Endometrial microvascular endothelial cells (primary cell): ENCODE results near the gene TRANK1. TPM values are rescaled to one million over a fixed set of nuclear protein-coding genes. Genes with fewer than 3 reads are reported as not detected.

Experiments used
- in situ Hi-C: cut with HindIII; loops from 2 replicates; pipeline ENCODE4 v1.10.0; 2017; ENCODE audit warnings: low sequenced_read_pairs, low pct_unique_long_range_greater_than_20kb; ENCODE audit errors: inconsistent ontology term
- total RNA-seq: library from RNA; depleted of rRNA; stranded (reverse); fragments of >200 nt; gene quantifications from one replicate; pipeline ENCODE4 v1.2.3, GENCODE V29; 2015; ENCODE audit errors: inconsistent ontology term

The TRANK1 gene
- total RNA-seq, 1 donor from 2014 or later, result 6.2 TPM

DNA sequence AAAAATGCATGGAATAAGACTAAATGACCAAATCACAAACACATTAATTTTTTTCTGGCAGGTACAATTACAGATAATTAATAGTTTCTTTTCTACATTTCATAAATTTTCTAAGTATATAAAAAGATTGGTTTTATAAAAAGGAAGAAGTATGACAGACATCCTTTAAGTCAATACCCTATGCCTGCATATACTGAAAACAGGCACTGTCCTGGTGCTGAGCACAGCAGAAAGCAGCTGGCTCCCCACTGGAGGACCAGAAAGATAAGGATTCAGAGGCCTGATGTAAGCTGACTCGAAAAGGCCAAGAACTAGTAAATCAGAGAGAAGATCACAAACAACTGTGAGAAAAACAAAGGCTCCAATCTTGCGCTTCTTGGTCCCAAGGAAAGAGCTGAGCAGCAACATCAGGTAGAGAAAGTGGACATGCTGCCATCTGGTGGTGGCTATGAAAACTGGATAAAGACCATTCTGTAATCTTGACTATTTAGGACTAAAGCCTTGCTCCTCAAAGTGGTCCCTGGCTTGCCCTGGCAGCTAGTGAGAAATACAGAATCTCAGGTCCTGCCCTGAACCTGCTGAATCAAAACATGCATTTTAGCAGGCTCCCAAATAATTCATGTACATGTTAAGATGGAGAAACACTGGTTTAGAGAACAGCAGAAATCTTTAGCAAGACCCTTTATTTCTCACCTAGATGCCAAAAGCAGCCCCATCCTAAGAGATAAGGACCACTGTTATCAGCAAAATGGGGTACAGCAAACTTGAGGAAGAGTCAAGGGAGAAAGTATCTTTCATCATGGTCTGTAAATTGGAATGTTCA, 76.0 kb downstream of the TRANK1 start:
- in situ Hi-C loops, result no loop called here

DNA sequence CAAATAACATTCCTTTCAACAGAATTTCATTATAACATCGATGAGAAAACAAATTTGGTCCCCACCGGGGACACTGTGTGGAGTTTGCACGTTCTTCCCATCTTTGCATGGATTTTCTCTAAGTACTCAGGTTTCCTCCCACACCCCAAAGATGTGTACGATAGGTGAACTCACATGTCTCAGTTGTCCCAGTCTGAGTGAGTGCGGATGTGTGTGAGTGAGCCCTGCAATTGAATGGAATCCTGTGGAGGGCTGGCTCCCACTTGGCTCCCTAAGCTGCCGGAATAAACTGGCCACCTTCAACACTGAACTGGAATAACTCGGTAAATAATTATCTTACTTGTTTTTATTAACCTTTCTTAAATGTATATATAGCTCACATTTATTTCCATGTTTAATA, 77.0 kb downstream of the TRANK1 start:
- in situ Hi-C loops, result no loop called here

DNA sequence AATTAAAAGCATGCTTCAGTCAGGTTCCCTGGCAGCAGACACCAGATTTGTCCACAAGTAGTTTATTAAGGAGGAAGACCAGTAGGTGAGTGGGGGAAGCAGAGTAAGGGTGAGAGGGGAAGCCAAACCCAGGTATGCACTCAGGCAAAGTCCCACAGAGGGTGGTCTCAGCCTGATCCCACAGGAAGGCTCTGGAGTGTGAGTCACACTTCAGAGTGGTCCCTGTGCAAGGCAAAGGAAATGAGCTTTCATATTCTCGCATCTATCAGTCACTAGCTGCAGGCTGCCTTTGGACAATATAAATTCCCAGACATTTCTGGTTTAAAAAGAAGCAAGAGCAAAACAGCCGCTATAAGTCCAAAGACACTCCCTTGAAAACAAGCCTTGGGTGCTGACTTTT, 78.5 kb downstream of the TRANK1 start:
- in situ Hi-C loops, result no loop called here

GRCh38 chr3:36864180-36865053, 80.4 kb downstream of the TRANK1 start:
- in situ Hi-C loops, result no loop called here

DNA sequence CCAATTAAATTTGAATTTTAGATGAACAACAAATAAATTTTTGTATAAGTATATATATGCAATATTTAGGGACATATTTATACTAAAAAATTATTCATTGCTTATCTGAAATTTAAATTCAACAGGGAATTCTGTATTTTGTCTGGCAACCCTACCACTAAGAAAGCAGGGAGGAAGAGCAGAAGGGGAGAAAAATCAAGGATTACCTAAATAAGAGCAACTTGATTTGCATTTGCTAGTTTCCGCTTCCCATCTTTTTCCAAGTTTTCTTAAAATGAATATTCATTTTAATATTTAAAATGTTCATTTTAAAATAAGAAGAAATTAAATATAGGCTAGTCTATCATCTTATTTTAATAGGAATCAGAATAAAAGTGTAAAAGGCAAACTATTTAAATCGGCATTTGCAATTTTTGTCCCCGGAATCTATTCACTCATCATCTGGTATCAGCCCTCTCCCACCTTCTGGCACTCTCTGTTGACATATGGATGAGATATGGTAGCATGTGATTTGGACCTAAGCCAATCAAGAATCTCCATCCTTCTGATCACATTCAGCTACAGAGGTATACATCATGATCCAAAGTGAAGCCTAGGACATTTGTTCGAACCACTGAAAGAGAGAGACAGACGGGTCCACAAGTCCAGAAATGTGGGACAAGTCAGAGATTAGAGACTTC, 82.6 kb downstream of the TRANK1 start:
- in situ Hi-C loops, result no loop called here

- in situ Hi-C loops, result no loop called here
Observed at GRCh38 chr3:36859494-36859893, 85.4 kb downstream of the TRANK1 start.

- in situ Hi-C loops, result no loop called here
Observed at GRCh38 chr3:36852071-36852470, 92.8 kb downstream of the TRANK1 start.

GRCh38 chr3:36850743-36851142, 94.1 kb downstream of the TRANK1 start:
- in situ Hi-C loops, result no loop called here

DNA sequence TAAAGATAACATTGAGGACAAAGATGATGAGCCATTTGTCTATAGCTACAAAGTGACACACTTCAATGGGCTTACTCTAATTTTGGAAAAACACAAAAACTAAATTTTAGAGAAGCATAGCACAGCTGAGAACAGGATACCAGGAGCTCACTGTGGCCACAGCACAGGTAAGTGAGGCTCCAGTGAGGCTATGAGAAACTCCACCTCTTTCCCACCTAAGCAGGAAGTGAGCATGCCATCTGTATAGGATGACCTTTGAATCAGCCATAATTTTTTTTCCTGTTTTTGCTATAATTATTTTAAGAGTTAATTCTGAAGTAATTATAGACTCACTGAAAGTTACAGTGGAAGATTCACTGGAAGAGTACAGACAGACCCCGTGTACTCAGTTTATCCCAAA, 98.4 kb downstream of the TRANK1 start:
- in situ Hi-C loops, result no loop called here

DNA sequence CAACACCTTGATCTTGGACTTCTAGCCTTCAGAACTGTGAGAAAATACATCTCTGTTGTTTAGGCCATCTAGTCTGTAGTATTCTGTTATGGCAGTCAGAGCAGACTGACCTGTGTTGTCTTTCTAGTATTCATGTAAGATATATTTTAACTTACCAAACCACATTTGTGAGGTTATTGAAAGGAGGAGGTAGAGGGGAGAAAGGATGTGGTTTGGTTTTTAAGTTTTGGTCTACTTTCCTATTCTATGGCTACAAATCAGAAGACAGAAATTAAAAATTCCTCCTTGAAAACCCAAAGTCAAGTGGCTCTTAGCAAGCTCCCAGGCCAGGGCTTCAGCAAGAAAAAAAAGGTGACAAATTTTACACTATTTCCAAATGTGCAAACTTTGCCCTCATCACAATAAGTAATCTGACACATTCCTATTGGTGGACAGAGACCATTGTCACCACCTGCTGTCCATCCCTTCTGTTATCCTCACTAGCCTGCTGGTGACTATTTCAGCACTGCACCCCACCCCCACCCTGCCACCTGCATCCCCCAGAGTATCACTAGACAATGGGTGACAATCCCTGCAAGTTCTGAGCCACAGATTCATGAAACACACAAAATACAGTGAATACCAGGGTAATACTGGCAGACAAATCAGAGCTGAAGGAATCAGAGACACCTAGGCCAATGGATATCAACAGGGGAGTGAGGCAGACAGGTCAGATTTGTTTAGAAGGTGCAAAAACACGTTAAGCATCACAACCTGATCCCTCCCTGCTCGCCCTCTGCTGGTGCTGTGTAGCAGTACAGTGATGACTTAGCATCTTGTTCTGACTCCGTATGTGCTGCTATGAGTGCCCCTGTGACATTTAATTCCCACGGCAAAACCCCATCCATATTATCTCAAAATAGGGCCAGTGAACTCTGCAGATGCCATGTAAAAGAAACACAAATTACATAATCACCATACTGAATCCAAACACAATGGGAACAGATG, 101.5 kb downstream of the TRANK1 start:
- in situ Hi-C loops, result no loop called here

DNA sequence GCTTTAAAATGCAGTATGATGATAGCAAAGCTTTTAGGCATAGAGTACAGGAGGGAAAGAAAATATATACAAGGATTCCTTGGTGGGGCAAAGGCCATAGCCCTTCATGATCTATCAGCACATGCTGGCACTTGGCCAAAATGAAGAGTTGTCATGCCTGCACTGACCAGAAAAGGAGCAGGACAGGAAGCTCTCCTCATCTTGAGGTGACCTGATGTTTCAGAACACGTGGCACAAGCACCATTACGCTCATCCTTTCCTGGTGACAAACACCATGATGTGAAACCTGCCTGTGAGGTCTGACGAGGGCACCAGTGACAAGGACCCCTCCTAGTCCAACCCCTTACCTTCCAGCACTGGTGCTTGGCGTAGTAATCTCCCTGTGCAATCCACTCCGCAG, 102.6 kb downstream of the TRANK1 start:
- in situ Hi-C loops, result no loop called here

GRCh38 chr3:36840453-36840921, 104.4 kb downstream of the TRANK1 start:
- in situ Hi-C loops, result no loop called here

DNA sequence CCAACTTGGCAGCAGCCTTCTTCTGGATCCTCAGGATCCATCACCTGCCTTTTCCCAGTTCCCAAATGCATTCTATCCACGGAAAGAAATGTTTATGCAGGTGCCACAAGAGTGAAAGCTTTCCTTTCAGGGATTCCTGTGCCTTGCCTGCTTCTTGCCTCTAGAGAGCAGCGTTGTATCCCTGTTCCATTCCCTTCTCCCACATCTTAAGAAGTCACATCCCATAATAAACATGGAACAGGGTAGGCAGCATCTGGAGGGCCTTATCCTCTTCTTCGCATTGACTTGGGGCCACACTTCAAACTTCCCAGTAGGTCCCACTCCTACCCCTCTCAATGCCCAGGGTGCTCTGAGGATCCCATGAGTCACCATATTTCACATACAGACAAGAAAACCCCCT, 107.8 kb downstream of the TRANK1 start:
- in situ Hi-C loops, result no loop called here

- in situ Hi-C loops, result no loop called here
Observed at GRCh38 chr3:36833160-36833814, 111.6 kb downstream of the TRANK1 start.

DNA sequence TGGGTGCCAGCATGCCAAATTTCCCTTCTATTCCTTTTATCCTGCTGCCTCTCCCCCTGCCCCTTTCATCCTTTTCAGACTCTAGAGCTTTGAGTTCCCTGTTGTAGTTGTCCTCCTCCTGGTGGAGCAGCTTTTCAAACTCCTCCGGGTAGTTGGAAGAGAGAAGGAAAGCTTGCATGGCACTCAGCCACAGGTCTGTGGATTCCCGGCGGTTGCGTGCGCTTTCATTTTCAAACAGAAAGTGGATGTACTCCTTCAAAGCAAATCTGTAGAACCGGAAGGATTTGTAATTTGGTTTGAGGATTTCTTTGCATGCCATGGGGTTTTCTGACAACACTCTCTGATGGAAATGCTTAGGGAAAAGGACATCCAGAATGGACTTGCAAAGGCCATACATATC, 112.4 kb downstream of the TRANK1 start:
- in situ Hi-C loops, result no loop called here

DNA sequence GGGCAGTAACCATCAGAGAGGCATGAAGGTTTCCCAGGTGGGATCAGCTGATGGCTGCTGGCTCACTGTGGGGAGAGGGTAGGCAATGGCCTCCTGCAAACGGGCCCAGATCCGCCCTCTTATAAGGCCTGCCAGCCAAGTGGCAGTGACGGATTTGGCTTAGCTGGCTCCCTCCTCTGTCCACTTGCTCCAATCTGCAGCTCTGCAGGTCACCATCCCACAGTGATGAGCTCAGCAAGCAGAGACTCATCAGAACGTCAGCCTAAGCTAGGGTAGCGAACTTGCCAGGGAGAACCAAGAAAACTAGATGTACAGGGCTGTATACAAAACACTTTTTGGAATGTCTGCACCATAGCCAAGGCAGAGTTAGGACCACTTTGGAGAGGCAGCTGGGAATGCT, 117.7 kb downstream of the TRANK1 start:
- in situ Hi-C loops, result no loop called here

DNA sequence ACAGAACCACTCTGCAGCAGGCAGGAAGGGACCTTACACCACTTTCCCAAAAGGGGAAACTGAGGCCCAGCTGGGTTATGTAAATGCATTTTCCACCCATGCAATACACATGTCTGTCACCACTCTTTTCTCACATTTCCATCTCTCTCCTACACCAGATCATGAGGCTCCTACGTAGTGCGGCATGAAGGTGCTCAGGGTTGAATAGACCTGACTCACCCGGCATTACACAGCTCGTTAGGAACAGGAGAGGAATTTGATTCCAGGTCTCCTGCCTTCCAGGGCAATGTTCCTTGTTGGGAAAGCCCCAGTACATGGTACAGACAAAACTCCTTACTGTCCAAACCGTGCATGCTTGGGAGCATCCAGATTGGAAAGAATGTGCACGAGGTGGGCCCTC, 118.6 kb downstream of the TRANK1 start:
- in situ Hi-C loops, result no loop called here

- in situ Hi-C loops, result no loop called here
Observed at GRCh38 chr3:36824443-36824842, 120.4 kb downstream of the TRANK1 start.
